ENCODE measurements around the gene CCDC102B. TPM values are rescaled to one million over a fixed set of nuclear protein-coding genes. Genes with fewer than 3 reads are reported as not detected.

The CCDC102B gene
- total RNA-seq, 1 experiment from 2014 or later: 0.92 TPM

- no peaks in the 10 kb centered on the region for H3K9me3 ChIP-seq (ENCODE audit: control insufficient read depth, insufficient read depth, low read depth, low read length)
- in situ Hi-C loops (cut with HindIII; ENCODE audit: low pct_unique_long_range_greater_than_20kb, low sequenced_read_pairs): no loop called here
- intact Hi-C loops (cut with micrococcal nuclease; ENCODE audit: unreplicated experiment): no loop called here
- no peak overlapping the region for H3K27ac ChIP-seq (ENCODE audit: low read length)
- BruUV-seq (replicated peaks): no TSS peak
- no peaks in the 10 kb centered on the region for H3K36me3 ChIP-seq (ENCODE audit: control insufficient read depth, insufficient read depth, low read length)
- ATAC-seq (no peak), DNase-seq (ENCODE audit: low read depth, low spot score) (no peak)
- POLR2A ChIA-PET: no interaction called here
- H3K27me3 ChIP-seq (ENCODE audit: control insufficient read depth, insufficient read depth, low read length): no peaks in the 10 kb centered on the region
- TF ChIP-seq, protein P1, sequence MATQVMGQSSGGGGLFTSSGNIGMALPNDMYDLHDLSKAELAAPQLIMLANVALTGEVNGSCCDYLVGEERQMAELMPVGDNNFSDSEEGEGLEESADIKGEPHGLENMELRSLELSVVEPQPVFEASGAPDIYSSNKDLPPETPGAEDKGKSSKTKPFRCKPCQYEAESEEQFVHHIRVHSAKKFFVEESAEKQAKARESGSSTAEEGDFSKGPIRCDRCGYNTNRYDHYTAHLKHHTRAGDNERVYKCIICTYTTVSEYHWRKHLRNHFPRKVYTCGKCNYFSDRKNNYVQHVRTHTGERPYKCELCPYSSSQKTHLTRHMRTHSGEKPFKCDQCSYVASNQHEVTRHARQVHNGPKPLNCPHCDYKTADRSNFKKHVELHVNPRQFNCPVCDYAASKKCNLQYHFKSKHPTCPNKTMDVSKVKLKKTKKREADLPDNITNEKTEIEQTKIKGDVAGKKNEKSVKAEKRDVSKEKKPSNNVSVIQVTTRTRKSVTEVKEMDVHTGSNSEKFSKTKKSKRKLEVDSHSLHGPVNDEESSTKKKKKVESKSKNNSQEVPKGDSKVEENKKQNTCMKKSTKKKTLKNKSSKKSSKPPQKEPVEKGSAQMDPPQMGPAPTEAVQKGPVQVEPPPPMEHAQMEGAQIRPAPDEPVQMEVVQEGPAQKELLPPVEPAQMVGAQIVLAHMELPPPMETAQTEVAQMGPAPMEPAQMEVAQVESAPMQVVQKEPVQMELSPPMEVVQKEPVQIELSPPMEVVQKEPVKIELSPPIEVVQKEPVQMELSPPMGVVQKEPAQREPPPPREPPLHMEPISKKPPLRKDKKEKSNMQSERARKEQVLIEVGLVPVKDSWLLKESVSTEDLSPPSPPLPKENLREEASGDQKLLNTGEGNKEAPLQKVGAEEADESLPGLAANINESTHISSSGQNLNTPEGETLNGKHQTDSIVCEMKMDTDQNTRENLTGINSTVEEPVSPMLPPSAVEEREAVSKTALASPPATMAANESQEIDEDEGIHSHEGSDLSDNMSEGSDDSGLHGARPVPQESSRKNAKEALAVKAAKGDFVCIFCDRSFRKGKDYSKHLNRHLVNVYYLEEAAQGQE (IDR thresholded peaks at IDR 0.05; ENCODE audit: insufficient read depth in 1 of 2, low read depth in 2 of 2, low read length in 1 of 2): no peak
- TF ChIP-seq, protein P2, sequence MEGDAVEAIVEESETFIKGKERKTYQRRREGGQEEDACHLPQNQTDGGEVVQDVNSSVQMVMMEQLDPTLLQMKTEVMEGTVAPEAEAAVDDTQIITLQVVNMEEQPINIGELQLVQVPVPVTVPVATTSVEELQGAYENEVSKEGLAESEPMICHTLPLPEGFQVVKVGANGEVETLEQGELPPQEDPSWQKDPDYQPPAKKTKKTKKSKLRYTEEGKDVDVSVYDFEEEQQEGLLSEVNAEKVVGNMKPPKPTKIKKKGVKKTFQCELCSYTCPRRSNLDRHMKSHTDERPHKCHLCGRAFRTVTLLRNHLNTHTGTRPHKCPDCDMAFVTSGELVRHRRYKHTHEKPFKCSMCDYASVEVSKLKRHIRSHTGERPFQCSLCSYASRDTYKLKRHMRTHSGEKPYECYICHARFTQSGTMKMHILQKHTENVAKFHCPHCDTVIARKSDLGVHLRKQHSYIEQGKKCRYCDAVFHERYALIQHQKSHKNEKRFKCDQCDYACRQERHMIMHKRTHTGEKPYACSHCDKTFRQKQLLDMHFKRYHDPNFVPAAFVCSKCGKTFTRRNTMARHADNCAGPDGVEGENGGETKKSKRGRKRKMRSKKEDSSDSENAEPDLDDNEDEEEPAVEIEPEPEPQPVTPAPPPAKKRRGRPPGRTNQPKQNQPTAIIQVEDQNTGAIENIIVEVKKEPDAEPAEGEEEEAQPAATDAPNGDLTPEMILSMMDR (IDR thresholded peaks at IDR 0.05): no peak
- no peak for TF ChIP-seq TCF7L2 (IDR thresholded peaks at IDR 0.05; ENCODE audit: low read depth, low read length)
- no peak for TF ChIP-seq POLR2AphosphoS5 (IDR thresholded peaks at IDR 0.05; ENCODE audit: low read depth, low read length)
- TF ChIP-seq SIN3A (IDR thresholded peaks at IDR 0.05; ENCODE audit: borderline replicate concordance, insufficient read depth, low read depth, low read length): no peak
- no peaks in the 10 kb centered on the region for H3K4me1 ChIP-seq (ENCODE audit: control insufficient read depth, insufficient read depth, low read length)
- H3K4me3 ChIP-seq (ENCODE audit: low read depth in 2 of 2, low read length in 2 of 2): no peak overlapping the region
- CTCF ChIA-PET: no interaction called here
These were observed 117.2 kb downstream of the CCDC102B start for GRCh38 chr18:68915061-68915460.

DNA sequence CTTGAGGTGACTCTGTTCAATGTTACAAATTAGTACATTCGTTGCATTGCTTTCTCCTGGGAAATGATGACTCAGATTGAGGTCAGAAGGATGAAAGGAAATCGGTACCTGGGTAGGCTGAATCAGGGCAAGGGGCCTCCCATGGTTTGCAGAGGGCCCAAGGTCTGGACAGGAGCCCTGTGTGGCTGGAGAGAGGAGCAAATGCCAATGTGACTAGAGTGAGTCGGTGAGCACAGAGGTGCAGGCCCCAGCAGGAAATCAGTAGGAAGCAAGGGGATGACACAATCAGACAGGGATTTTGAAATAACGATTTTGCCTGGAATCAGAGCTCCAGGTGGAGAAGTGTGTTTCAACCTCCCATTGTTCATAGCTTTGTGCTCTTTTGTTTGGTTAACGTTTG lies 118.9 kb downstream of the CCDC102B start:
- TF ChIP-seq, protein P2 (IDR thresholded peaks at IDR 0.05): no peak
- TF ChIP-seq, protein P1 (IDR thresholded peaks at IDR 0.05; ENCODE audit: insufficient read depth in 1 of 2, low read depth in 2 of 2, low read length in 1 of 2): no peak
- TF ChIP-seq SIN3A (IDR thresholded peaks at IDR 0.05; ENCODE audit: borderline replicate concordance, insufficient read depth, low read depth, low read length) (no peak), TCF7L2 (IDR thresholded peaks at IDR 0.05; ENCODE audit: low read depth, low read length) (no peak), POLR2AphosphoS5 (IDR thresholded peaks at IDR 0.05; ENCODE audit: low read depth, low read length) (no peak)
- ChIA-PET CTCF (no interaction called here), POLR2A (no interaction called here)
- H3K4me3 ChIP-seq (ENCODE audit: low read depth in 2 of 2, low read length in 2 of 2): no peak overlapping the region
- in situ Hi-C loops (cut with HindIII; ENCODE audit: low pct_unique_long_range_greater_than_20kb, low sequenced_read_pairs) (no loop called here), intact Hi-C loops (cut with micrococcal nuclease; ENCODE audit: unreplicated experiment) (no loop called here)
- H3K4me1 ChIP-seq (ENCODE audit: control insufficient read depth, insufficient read depth, low read length): no peaks in the 10 kb centered on the region
- no peak for ATAC-seq
- BruUV-seq (replicated peaks): no TSS peak
- H3K9me3 ChIP-seq (ENCODE audit: control insufficient read depth, insufficient read depth, low read depth, low read length): no peaks in the 10 kb centered on the region
- no peaks in the 10 kb centered on the region for H3K27me3 ChIP-seq (ENCODE audit: control insufficient read depth, insufficient read depth, low read length)
- peak; percentile 7 for DNase-seq (ENCODE audit: low read depth, low spot score)
- H3K27ac ChIP-seq (ENCODE audit: low read length): no peak overlapping the region
- no peaks in the 10 kb centered on the region for H3K36me3 ChIP-seq (ENCODE audit: control insufficient read depth, insufficient read depth, low read length)

Data from Panc1 (cell line).